Fibroblast of lung (primary cell): Measurements from ENCODE around the gene CMTM6.

Experiments
- CTCF ChIP-seq, 2 donors: IDR thresholded peaks in 1 of 2; conservative IDR thresholded peaks in 1 of 2; 1 replicate in 1 of 2; 2 replicates in 1 of 2; pipeline ENCODE4 v1.5.1; 2011 to 2012; ENCODE audit warnings: low read length in 2 of 2, control low read depth in 1 of 2, inconsistent platforms in 1 of 2, low read depth in 1 of 2, mild to moderate bottlenecking in 1 of 2
- EZH2 ChIP-seq: IDR thresholded peaks from 2 replicates; pipeline ENCODE4 v1.5.1; 2012; ENCODE audit warnings: low read length, control low read depth, mild to moderate bottlenecking; ENCODE audit errors: missing control alignments

- TF ChIP-seq CTCF (conservative IDR thresholded peaks at IDR 0.05 in 1 of 2, IDR thresholded peaks at IDR 0.05 in 1 of 2; ENCODE audit: low read depth in 1 of 2, low read length in 2 of 2), result no peak
- no peak for TF ChIP-seq EZH2
These were observed 18.2 kb downstream of the CMTM6 start for GRCh38 chr3:32484436-32484835.
